Measurements from ENCODE around the gene RGPD8. TPM values are rescaled to one million over a fixed set of nuclear protein-coding genes. Genes with fewer than 3 reads are reported as not detected.

The RGPD8 gene
- polyA plus RNA-seq, 1 of the 3 experiments (the other 2 are of a cell fraction) = 0.76 TPM

DNA sequence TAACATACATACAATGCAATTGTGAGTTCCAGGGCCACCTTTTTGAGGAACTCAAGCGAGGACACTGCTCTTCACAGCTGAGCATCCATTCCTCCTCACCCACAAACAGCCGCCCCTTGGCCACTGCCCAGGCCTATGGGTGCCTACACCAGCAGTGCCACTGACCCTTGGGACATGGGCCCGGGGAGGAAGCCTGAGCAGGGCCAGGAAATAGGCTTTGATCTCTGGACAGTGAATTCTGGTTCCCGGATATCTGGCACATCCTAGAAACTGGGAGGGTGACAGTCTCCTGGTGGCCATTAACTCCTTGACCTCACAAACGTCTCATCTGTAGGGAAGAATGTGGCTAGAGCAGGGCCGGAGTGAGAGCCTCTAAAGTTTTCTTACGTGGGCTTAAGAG is 43.0 kb upstream of the RGPD8 start (continued):
- TF ChIP-seq, protein P1, sequence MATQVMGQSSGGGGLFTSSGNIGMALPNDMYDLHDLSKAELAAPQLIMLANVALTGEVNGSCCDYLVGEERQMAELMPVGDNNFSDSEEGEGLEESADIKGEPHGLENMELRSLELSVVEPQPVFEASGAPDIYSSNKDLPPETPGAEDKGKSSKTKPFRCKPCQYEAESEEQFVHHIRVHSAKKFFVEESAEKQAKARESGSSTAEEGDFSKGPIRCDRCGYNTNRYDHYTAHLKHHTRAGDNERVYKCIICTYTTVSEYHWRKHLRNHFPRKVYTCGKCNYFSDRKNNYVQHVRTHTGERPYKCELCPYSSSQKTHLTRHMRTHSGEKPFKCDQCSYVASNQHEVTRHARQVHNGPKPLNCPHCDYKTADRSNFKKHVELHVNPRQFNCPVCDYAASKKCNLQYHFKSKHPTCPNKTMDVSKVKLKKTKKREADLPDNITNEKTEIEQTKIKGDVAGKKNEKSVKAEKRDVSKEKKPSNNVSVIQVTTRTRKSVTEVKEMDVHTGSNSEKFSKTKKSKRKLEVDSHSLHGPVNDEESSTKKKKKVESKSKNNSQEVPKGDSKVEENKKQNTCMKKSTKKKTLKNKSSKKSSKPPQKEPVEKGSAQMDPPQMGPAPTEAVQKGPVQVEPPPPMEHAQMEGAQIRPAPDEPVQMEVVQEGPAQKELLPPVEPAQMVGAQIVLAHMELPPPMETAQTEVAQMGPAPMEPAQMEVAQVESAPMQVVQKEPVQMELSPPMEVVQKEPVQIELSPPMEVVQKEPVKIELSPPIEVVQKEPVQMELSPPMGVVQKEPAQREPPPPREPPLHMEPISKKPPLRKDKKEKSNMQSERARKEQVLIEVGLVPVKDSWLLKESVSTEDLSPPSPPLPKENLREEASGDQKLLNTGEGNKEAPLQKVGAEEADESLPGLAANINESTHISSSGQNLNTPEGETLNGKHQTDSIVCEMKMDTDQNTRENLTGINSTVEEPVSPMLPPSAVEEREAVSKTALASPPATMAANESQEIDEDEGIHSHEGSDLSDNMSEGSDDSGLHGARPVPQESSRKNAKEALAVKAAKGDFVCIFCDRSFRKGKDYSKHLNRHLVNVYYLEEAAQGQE (IDR thresholded peaks at IDR 0.05; ENCODE audit: low read depth, low read length) = no peak
- no peak for TF ChIP-seq EP300 (IDR thresholded peaks at IDR 0.05; ENCODE audit: borderline replicate concordance in 1 of 2, low read depth in 1 of 2, low read length in 1 of 2)
- no peak for TF ChIP-seq EZH2phosphoT487 (IDR thresholded peaks at IDR 0.05; ENCODE audit: borderline replicate concordance, low read depth)

DNA sequence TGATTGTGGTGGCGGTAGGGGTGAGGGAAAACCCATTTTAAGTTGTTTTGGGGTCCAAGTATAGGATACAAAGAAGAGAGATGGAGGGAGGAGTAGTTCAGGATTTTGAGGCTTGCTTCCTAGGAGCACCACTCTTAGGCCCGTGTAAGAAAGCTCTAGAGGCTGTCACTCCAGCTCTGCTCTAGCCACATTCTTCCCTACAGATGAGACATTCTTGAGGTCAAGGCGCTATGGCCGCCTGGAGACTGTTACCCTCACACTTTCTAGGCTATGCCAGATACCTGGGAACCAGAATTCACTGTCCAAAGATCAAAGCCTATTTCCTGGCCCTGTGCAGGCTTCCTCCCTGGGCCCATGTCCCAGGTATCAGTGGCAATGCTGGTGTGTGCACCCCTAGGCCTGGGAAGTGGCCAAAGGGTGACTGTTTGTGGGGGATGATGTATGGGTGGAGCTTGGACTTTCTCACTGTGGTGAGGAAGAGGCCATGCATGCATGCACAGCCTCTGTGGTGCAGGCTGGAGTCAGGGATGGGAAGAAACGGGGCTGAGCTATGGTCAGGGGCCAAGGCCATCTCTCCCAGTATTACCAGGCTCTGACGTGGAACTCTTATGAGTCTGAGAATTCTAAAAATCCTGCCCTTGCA is 41.5 kb upstream of the RGPD8 start:
- 75% methylated on average over 6 of the region's 6 CpGs for WGBS (ENCODE audit: low lambda C conversion rate)
- Histone ChIP-seq H3K9me2 (no peaks in the 10 kb centered on the region), H3K9me3 (no peaks in the 10 kb centered on the region), H3K4me1 (ENCODE audit: control insufficient read depth in 1 of 2, insufficient read depth in 2 of 2, low read depth in 1 of 2, low read length in 1 of 2) (no peaks in the 10 kb centered on the region), H3F3A (replicated peaks; ENCODE audit: insufficient read depth) (no peaks in the 10 kb centered on the region), H3K36me3 (replicated peaks in 1 of 2; ENCODE audit: control insufficient read depth in 1 of 2, insufficient read depth in 2 of 2, low read length in 1 of 2) (no peaks in the 10 kb centered on the region), H3K9ac (no peak overlapping the region), H3K4me3 (ENCODE audit: low read depth in 2 of 2, low read length in 1 of 2) (no peak overlapping the region), H3K27me3 (ENCODE audit: insufficient read depth) (no peaks in the 10 kb centered on the region), H2AFZ (ENCODE audit: low read depth) (no peak overlapping the region), H3K4me2 (no peak overlapping the region), H3K79me2 (ENCODE audit: insufficient read depth) (no peaks in the 10 kb centered on the region), H4K20me1 (ENCODE audit: insufficient read depth) (no peaks in the 10 kb centered on the region), H3K27ac (ENCODE audit: low read depth in 2 of 2, low read length in 1 of 2) (no peak overlapping the region)
- CTCF ChIA-PET = interaction anchor here (0.6 to 1.5 kb wide), 3 partner anchors 9 to 125 kb away, joined by 3 to 4 read pairs (median 3); no protein-coding TSS in a partner anchor
- POLR2A ChIA-PET = no interaction called here
- no peak for DNase-seq
- TF ChIP-seq, protein P2, sequence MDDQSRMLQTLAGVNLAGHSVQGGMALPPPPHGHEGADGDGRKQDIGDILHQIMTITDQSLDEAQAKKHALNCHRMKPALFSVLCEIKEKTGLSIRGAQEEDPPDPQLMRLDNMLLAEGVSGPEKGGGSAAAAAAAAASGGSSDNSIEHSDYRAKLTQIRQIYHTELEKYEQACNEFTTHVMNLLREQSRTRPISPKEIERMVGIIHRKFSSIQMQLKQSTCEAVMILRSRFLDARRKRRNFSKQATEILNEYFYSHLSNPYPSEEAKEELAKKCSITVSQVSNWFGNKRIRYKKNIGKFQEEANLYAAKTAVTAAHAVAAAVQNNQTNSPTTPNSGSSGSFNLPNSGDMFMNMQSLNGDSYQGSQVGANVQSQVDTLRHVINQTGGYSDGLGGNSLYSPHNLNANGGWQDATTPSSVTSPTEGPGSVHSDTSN (IDR thresholded peaks at IDR 0.05) = no peak
- TF ChIP-seq, protein P3, sequence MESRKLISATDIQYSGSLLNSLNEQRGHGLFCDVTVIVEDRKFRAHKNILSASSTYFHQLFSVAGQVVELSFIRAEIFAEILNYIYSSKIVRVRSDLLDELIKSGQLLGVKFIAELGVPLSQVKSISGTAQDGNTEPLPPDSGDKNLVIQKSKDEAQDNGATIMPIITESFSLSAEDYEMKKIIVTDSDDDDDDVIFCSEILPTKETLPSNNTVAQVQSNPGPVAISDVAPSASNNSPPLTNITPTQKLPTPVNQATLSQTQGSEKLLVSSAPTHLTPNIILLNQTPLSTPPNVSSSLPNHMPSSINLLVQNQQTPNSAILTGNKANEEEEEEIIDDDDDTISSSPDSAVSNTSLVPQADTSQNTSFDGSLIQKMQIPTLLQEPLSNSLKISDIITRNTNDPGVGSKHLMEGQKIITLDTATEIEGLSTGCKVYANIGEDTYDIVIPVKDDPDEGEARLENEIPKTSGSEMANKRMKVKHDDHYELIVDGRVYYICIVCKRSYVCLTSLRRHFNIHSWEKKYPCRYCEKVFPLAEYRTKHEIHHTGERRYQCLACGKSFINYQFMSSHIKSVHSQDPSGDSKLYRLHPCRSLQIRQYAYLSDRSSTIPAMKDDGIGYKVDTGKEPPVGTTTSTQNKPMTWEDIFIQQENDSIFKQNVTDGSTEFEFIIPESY (IDR thresholded peaks at IDR 0.05; ENCODE audit: borderline replicate concordance, low read depth) = no peak
- TF ChIP-seq FOXM1 (IDR thresholded peaks at IDR 0.05; ENCODE audit: low read depth) = no peak
